Panc1 (cell line): ENCODE results near the gene CORT.

ENCODE experiments used
- POLR2AphosphoS5 ChIP-seq: IDR thresholded peaks from 2 replicates; pipeline ENCODE4 v1.6.1; 2012; ENCODE audit warnings: mild to moderate bottlenecking, low read depth, low read length, moderate library complexity
- SIN3A ChIP-seq: IDR thresholded peaks from 2 replicates; pipeline ENCODE4 v1.6.1; 2012; ENCODE audit warnings: low read depth, mild to moderate bottlenecking, low read length, moderate library complexity, borderline replicate concordance; ENCODE audit not compliant: insufficient read depth
- TCF7L2 ChIP-seq: IDR thresholded peaks from 2 replicates; pipeline ENCODE4 v1.6.1; 2011; ENCODE audit warnings: mild to moderate bottlenecking, low read depth, low read length, inconsistent platforms
- TF ChIP-seq, protein P1 (sequence below): fragments of 450-650 bp; IDR thresholded peaks from 2 replicates; pipeline ENCODE4 v1.5.1; 2017; ENCODE audit warnings: mild to moderate bottlenecking
- TF ChIP-seq, protein P2 (sequence below), 2 experiments: IDR thresholded peaks; 2 replicates each; pipeline ENCODE4 v1.6.1; 2011 to 2012; ENCODE audit warnings: low read depth in 2 of 2, control low read depth in 1 of 2, low read length in 1 of 2, mild to moderate bottlenecking in 1 of 2, moderate library complexity in 1 of 2; ENCODE audit not compliant: insufficient read depth in 1 of 2

DNA sequence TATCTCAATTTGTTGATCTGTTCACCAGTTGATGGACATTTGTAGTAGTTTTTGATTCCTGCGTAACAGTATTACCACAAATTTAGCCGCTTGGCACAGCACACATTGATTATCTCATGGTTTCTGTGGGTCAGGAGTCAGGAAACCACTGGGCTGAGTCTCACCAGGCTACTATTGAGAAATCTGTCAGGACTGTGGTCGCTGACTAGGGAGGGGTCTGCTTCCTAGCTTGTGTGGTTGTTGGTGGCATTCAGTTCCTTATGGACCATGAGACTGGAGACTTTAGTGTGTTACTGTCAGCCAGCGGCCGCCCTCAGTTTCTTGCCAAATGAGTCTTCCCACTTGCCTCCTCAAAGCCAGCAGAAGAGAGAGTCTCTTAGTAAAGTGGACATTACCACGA lies 34.7 kb downstream of the CORT start:
- TF ChIP-seq, protein P1, sequence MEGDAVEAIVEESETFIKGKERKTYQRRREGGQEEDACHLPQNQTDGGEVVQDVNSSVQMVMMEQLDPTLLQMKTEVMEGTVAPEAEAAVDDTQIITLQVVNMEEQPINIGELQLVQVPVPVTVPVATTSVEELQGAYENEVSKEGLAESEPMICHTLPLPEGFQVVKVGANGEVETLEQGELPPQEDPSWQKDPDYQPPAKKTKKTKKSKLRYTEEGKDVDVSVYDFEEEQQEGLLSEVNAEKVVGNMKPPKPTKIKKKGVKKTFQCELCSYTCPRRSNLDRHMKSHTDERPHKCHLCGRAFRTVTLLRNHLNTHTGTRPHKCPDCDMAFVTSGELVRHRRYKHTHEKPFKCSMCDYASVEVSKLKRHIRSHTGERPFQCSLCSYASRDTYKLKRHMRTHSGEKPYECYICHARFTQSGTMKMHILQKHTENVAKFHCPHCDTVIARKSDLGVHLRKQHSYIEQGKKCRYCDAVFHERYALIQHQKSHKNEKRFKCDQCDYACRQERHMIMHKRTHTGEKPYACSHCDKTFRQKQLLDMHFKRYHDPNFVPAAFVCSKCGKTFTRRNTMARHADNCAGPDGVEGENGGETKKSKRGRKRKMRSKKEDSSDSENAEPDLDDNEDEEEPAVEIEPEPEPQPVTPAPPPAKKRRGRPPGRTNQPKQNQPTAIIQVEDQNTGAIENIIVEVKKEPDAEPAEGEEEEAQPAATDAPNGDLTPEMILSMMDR = no peak
- TF ChIP-seq TCF7L2 (no peak), SIN3A (no peak), POLR2AphosphoS5 (no peak)
- TF ChIP-seq, protein P2, sequence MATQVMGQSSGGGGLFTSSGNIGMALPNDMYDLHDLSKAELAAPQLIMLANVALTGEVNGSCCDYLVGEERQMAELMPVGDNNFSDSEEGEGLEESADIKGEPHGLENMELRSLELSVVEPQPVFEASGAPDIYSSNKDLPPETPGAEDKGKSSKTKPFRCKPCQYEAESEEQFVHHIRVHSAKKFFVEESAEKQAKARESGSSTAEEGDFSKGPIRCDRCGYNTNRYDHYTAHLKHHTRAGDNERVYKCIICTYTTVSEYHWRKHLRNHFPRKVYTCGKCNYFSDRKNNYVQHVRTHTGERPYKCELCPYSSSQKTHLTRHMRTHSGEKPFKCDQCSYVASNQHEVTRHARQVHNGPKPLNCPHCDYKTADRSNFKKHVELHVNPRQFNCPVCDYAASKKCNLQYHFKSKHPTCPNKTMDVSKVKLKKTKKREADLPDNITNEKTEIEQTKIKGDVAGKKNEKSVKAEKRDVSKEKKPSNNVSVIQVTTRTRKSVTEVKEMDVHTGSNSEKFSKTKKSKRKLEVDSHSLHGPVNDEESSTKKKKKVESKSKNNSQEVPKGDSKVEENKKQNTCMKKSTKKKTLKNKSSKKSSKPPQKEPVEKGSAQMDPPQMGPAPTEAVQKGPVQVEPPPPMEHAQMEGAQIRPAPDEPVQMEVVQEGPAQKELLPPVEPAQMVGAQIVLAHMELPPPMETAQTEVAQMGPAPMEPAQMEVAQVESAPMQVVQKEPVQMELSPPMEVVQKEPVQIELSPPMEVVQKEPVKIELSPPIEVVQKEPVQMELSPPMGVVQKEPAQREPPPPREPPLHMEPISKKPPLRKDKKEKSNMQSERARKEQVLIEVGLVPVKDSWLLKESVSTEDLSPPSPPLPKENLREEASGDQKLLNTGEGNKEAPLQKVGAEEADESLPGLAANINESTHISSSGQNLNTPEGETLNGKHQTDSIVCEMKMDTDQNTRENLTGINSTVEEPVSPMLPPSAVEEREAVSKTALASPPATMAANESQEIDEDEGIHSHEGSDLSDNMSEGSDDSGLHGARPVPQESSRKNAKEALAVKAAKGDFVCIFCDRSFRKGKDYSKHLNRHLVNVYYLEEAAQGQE (IDR thresholded peaks at IDR 0.05; ENCODE audit: insufficient read depth in 1 of 2, low read depth in 2 of 2, low read length in 1 of 2) = no peak
